Uterus (tissue), 2 donors: ENCODE results near the gene CALN1.

Source experiments
- CTCF ChIP-seq, 4 experiments: fragments of 200-600 bp in 2 of 4; fragments of 450-650 bp in 2 of 4; sonication (generic) in 2 of 4; IDR thresholded peaks; one replicate each; pipeline ENCODE4 v1.5.1; 2016 to 2019; ENCODE audit warnings: antibody characterized with exemption in 4 of 4, mild to moderate bottlenecking in 2 of 4, moderate library complexity in 1 of 4
- POLR2A ChIP-seq, 2 donors: fragments of 450-650 bp; IDR thresholded peaks; one replicate each; pipeline ENCODE4 v1.6.1; 2016; ENCODE audit warnings: antibody characterized with exemption in 2 of 2, mild to moderate bottlenecking in 1 of 2, moderate library complexity in 1 of 2

- TF ChIP-seq POLR2A (IDR thresholded peaks at IDR 0.05): no peak
- TF ChIP-seq CTCF (IDR thresholded peaks at IDR 0.05): peak in 3 of 4 experiments; percentile 13 to 24 (median 16)
Observed at GRCh38 chr7:71752171-71752935, 659.8 kb downstream of the CALN1 start.
